DND-41 (cell line): ENCODE measurements around the gene MAP2.

Experiments used
- CTCF ChIP-seq: IDR thresholded peaks from 2 replicates; pipeline ENCODE4 v1.5.1; 2012; ENCODE audit warnings: borderline replicate concordance, low read length, moderate library complexity, mild to moderate bottlenecking; ENCODE audit not compliant: poor library complexity, severe bottlenecking; ENCODE audit errors: extremely low read depth
- EZH2 ChIP-seq: IDR thresholded peaks from 3 replicates; pipeline ENCODE4 v1.6.1; 2012; ENCODE audit warnings: borderline replicate concordance, low read depth, mild to moderate bottlenecking, moderate library complexity, low read length, inconsistent platforms; ENCODE audit not compliant: severe bottlenecking

DNA sequence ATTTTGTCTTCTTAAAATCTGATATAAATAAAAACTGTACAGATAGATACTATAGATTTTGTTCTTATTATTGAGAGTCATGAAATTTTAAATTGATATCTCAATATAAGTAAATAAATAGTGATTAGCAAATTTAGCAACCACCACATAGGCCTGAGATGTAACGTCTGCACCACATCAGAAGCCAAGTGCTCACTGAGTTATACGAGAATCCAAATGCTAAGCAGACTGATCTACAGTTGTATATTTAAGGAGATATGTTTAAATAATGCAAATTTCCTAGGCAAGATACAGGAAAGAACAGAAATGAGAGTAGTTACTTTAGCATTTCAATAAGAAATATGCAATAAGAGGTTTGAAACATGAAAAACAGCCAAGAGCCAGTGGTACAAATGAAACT, 262.6 kb downstream of the MAP2 start:
- no peak for TF ChIP-seq CTCF
- TF ChIP-seq EZH2: no peak
